BLaER1 (cell line): Measurements from ENCODE around the gene KCNK1.

Experiments used
- H3K27ac ChIP-seq: shearing (Covaris generic); formaldehyde crosslinking; 2 replicates; pipeline ENCODE4 v1.8.1; 2022
- H3K27me3 ChIP-seq: shearing (Covaris generic); formaldehyde crosslinking; 2 replicates; pipeline ENCODE4 v1.8.1; 2022
- H3K36me3 ChIP-seq: shearing (Covaris generic); formaldehyde crosslinking; 2 replicates; pipeline ENCODE4 v1.8.1; 2022
- H3K4me1 ChIP-seq: shearing (Covaris generic); formaldehyde crosslinking; 2 replicates; pipeline ENCODE4 v1.8.1; 2022
- H3K4me2 ChIP-seq: shearing (Covaris generic); formaldehyde crosslinking; 2 replicates; pipeline ENCODE4 v1.8.1; 2022
- H3K4me3 ChIP-seq: shearing (Covaris generic); formaldehyde crosslinking; 2 replicates; pipeline ENCODE4 v1.8.1; 2022
- H3K9ac ChIP-seq: shearing (Covaris generic); formaldehyde crosslinking; 2 replicates; pipeline ENCODE4 v1.8.1; 2022
- H3K9me3 ChIP-seq: shearing (Covaris generic); formaldehyde crosslinking; 2 replicates; pipeline ENCODE4 v1.8.1; 2022
- H4K20me1 ChIP-seq: shearing (Covaris generic); formaldehyde crosslinking; 2 replicates; pipeline ENCODE4 v1.8.1; 2022
- Cebpa-rat ChIP-seq: shearing (Covaris generic); IDR thresholded peaks from 2 replicates; pipeline ENCODE4 v1.8.1; 2022

KCNK1 gene

DNA sequence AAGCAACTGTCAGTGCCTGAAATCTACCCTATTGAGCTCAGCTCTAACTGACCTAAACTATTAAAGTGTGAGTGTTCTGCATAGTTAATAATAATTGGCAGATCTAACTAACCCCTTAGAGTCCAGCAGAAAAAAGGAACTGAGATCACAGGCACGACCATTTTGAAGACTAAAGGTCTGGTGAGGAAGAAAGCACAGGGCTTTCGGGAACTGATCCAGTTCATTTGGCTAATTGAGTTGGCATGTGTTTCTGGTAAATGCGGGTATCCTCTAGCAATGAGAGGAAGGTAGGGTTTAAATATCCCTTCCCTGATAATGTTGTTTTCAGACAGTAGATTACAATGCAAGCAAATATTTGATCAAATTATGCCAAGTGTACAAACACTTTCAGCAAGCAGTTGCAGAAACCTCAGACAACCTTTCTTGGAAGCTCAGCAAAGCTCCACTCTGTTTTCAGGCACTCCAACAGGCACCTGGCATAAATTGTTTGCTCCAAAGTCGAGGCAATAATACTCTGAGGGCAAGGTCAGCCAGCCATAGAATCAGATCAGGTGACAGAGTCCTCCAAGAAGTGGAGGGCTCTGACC lies 100.8 kb downstream of the KCNK1 start:
- H3K27ac ChIP-seq: no peak overlapping the region
- H4K20me1 ChIP-seq: no peaks in the 10 kb centered on the region
- no peak overlapping the region for H3K4me3 ChIP-seq
- H3K36me3 ChIP-seq: no peaks in the 10 kb centered on the region
- no peaks in the 10 kb centered on the region for H3K4me1 ChIP-seq
- no peak overlapping the region for H3K9ac ChIP-seq
- TF ChIP-seq Cebpa-rat: no peak
- H3K9me3 ChIP-seq: no peaks in the 10 kb centered on the region; the same call in 1 of the 2 replicates
- H3K4me2 ChIP-seq: no peak overlapping the region
- no peaks in the 10 kb centered on the region for H3K27me3 ChIP-seq

DNA sequence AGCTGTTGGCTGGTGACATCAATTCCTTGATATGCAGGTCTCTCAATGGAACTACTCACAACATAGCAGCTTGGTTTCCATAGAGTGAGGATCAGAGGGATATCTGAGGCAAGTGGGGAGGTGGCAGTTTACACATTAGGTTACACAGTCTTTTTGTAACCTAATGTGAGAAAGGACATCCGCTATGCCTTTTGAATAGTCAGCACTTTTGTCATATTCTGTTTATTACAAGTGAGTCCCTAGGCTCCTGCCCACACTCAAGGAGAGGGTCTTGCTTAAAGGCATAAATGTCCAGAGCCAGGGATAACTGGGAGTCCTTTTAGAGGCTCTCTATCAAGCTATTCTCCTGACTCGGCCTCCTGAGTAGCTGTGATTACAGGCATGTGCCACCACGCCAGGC lies 104.2 kb downstream of the KCNK1 start:
- H4K20me1 ChIP-seq: no peaks in the 10 kb centered on the region
- H3K4me1 ChIP-seq: no peaks in the 10 kb centered on the region
- TF ChIP-seq Cebpa-rat: no peak

DNA sequence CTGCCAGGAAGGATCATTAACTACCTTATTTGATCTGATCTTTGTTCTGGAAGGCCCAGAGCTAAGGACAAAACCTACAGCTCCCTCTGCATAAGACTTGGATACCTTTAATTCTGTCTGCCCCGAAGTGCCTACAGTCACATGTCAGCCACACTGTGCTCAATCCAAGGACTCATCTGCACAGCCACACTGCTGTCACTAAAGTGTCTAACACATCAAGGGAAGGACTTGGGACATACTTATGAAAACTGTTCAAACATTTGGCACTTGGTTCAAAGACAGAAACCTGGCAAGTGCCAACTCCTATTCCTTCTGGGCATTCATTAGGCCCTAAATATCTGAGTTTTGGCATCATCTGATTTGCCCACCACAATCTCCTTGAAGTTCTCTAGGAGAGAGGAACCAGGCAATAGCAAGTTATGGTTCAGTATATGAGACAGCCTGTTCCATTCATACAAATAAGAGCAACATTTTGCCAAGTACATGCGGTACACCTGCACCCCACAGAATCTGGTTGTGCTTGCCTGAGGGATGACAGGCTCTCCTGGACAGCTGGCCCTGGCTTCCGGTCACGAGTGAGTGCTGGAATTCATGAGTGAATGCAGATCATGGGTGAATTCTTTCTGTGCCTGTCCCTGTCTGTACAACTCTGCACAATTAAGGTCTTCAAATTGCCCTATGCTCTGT lies 105.9 kb downstream of the KCNK1 start:
- no peak overlapping the region for H3K27ac ChIP-seq
- no peak overlapping the region for H3K4me2 ChIP-seq
- no peaks in the 10 kb centered on the region for H3K27me3 ChIP-seq
- TF ChIP-seq Cebpa-rat: no peak
- no peak overlapping the region for H3K9ac ChIP-seq
- H4K20me1 ChIP-seq: no peaks in the 10 kb centered on the region
- H3K36me3 ChIP-seq: no peaks in the 10 kb centered on the region
- 0 out of 2 replicates have a peak, but pooled peaks cover 7% of the 10 kb centered on the region for H3K9me3 ChIP-seq
- no peak overlapping the region for H3K4me3 ChIP-seq
- no peaks in the 10 kb centered on the region for H3K4me1 ChIP-seq

More for the DNA sequence above, 104.2 kb downstream of the KCNK1 start:
- Histone ChIP-seq H3K27me3 (no peaks in the 10 kb centered on the region), H3K36me3 (no peaks in the 10 kb centered on the region), H3K9me3 (no peaks in the 10 kb centered on the region), H3K4me2 (no peak overlapping the region), H3K9ac (no peak overlapping the region), H3K27ac (no peak overlapping the region), H3K4me3 (no peak overlapping the region)

DNA sequence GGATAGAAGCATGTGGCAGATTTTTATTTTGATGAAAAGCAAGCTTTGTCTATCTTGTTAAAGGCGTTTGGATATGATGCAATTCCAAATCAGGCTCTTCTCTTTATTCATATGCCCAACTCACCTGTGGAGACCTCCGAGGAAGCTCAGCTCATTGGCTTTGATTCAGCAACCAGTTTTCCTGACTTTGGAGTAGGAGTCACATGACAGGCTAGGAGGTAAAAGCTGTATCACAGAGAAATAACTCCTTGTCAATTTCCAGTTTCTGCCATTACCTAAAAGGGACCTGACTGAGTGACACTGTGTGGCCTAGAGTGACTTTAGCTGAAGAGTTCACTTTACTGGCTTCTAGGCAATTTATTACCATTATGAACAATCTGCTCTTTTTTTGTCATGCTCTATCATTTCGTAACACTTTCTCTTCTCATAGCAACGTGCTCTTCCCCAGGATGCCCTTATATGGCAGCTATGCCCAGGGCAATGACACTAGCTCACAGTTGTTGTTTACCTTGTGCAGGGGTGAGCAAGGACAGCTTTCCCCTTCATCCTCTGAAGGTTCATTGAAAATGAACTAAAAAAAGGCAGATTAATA lies 107.2 kb downstream of the KCNK1 start:
- no peaks in the 10 kb centered on the region for H4K20me1 ChIP-seq
- H3K9me3 ChIP-seq: 0 out of 2 replicates have a peak, but pooled peaks cover 7% of the 10 kb centered on the region
- H3K27me3 ChIP-seq: no peaks in the 10 kb centered on the region
- TF ChIP-seq Cebpa-rat: no peak
- H3K9ac ChIP-seq: no peak overlapping the region
- H3K36me3 ChIP-seq: no peaks in the 10 kb centered on the region
- no peak overlapping the region for H3K4me2 ChIP-seq
- H3K4me1 ChIP-seq: no peaks in the 10 kb centered on the region
- H3K27ac ChIP-seq: no peak overlapping the region
- no peak overlapping the region for H3K4me3 ChIP-seq
